Natural killer cell (primary cell): ENCODE measurements around the gene DNAI2. TPM values are rescaled to one million over a fixed set of nuclear protein-coding genes. Genes with fewer than 3 reads are reported as not detected.

Experiments
- ATAC-seq, 3 donors: fragments of 150-1000 bp in 2 of 3; fragments of 200-7000 bp in 1 of 3; cut with Tn5 transposase; 1 replicate in 1 of 3; 2 replicates in 2 of 3; pipeline ENCODE4 v1.10.0; 2021; ENCODE audit warnings: mild to moderate bottlenecking in 2 of 3, moderate library complexity in 2 of 3
- DNase-seq, 2 donors: peaks; one replicate each; pipeline versions ENCODE4 v3.0.0 to v3.0.0-alpha.2; 2013 to 2021; ENCODE audit warnings: mixed read lengths in 1 of 2
- H3K27ac ChIP-seq: one replicate; pipeline ENCODE4 v1.5.1; 2013; ENCODE audit warnings: mild to moderate bottlenecking, low read length
- H3K27me3 ChIP-seq: one replicate; pipeline ENCODE4 v1.6.1; 2013; ENCODE audit warnings: low read length; ENCODE audit not compliant: control insufficient read depth, insufficient read depth
- H3K36me3 ChIP-seq: one replicate; pipeline ENCODE4 v1.6.1; 2013; ENCODE audit warnings: low read length; ENCODE audit not compliant: control insufficient read depth, insufficient read depth
- H3K4me1 ChIP-seq: one replicate; pipeline ENCODE4 v1.6.1; 2013; ENCODE audit warnings: low read length; ENCODE audit not compliant: control insufficient read depth, insufficient read depth
- H3K4me3 ChIP-seq: one replicate; pipeline ENCODE4 v1.5.1; 2013; ENCODE audit warnings: low read length
- H3K9me3 ChIP-seq: one replicate; pipeline ENCODE4 v1.6.1; 2013; ENCODE audit warnings: low read length; ENCODE audit not compliant: control insufficient read depth, insufficient read depth
- H3K27ac Mint-ChIP-seq, 2 donors: one replicate each; pipeline ENCODE4 v1.8.0; 2022; ENCODE audit warnings: mild to moderate bottlenecking in 2 of 2, mixed read lengths in 2 of 2, moderate library complexity in 1 of 2
- H3K27me3 Mint-ChIP-seq, 2 donors: one replicate each; pipeline ENCODE4 v1.8.0; 2022; ENCODE audit warnings: low read depth in 2 of 2, mixed read lengths in 2 of 2
- H3K36me3 Mint-ChIP-seq: one replicate; pipeline ENCODE4 v1.8.0; 2022; ENCODE audit warnings: mixed read lengths
- H3K4me1 Mint-ChIP-seq, 2 donors: one replicate each; pipeline ENCODE4 v1.8.0; 2022; ENCODE audit warnings: mixed read lengths in 2 of 2
- H3K4me3 Mint-ChIP-seq: one replicate; pipeline ENCODE4 v1.8.0; 2022; ENCODE audit warnings: mild to moderate bottlenecking, moderate library complexity, mixed read lengths
- H3K9me3 Mint-ChIP-seq, 2 donors: one replicate each; pipeline ENCODE4 v1.8.0; 2022; ENCODE audit warnings: mixed read lengths in 2 of 2
- CTCF ChIP-seq: fragments of 200-600 bp; IDR thresholded peaks from one replicate; pipeline ENCODE4 v1.8.0; 2022; ENCODE audit warnings: antibody characterized with exemption
- WGBS: methylation state at CpG from one replicate; pipeline ENCODE4 v1.1.7; 2013; ENCODE audit warnings: missing lambda C conversion rate; ENCODE audit not compliant: insufficient coverage; 5-methylcytosine and 5-hydroxymethylcytosine counted together
- intact Hi-C: fragments of 100-400 bp; cut with micrococcal nuclease; formaldehyde crosslinking; loops from one replicate; pipeline ENCODE4 v1.14.2; 2022
- total RNA-seq, 4 donors: library from RNA; stranded (reverse); fragments of 120-200 nt in 1 of 4; gene quantifications; one replicate each; pipeline versions ENCODE4 v1.2.3 to v1.2.4, GENCODE V29; 2013 to 2022

Gene DNAI2
- total RNA-seq, 3 donors from 2014 or later (not counting 1 experiment from before 2014, with no cell fraction given) = 0.35 to 1.8 (median 1.2) TPM

GRCh38 chr17:74324521-74324920 lies 50.5 kb downstream of the DNAI2 start:
- no peak overlapping the region for H3K27ac Mint-ChIP-seq
- peaks cover 0 to 15% of the 10 kb centered on the region in 2 donors for H3K27me3 Mint-ChIP-seq
- ATAC-seq (no peak), DNase-seq (no peak)
- H3K4me1 Mint-ChIP-seq = peaks cover 11 to 18% of the 10 kb centered on the region in 2 donors
- no peaks in the 10 kb centered on the region for H3K9me3 ChIP-seq
- peak overlapping the region; percentile 28 for H3K4me3 Mint-ChIP-seq
- H3K27ac ChIP-seq = no peak overlapping the region
- no peak overlapping the region for H3K4me3 ChIP-seq
- peaks cover 15% of the 10 kb centered on the region for H3K27me3 ChIP-seq
- no peaks in the 10 kb centered on the region for H3K36me3 ChIP-seq
- H3K9me3 Mint-ChIP-seq = no peaks in the 10 kb centered on the region
- 88% methylated on average over 4 of the region's 6 CpGs for WGBS
- intact Hi-C loops = no loop called here
- peaks cover 28% of the 10 kb centered on the region for H3K4me1 ChIP-seq
- no peaks in the 10 kb centered on the region for H3K36me3 Mint-ChIP-seq
- TF ChIP-seq CTCF = no peak

- peak overlapping the region; percentile 68 for H3K4me3 Mint-ChIP-seq
- no peaks in the 10 kb centered on the region for H3K9me3 Mint-ChIP-seq
- no peak overlapping the region for H3K27ac Mint-ChIP-seq
- peaks cover 14 to 22% of the 10 kb centered on the region in 2 donors for H3K4me1 Mint-ChIP-seq
- no peak for TF ChIP-seq CTCF
- peaks cover 15% of the 10 kb centered on the region for H3K27me3 ChIP-seq
- WGBS = 39% methylated on average over 11 of the region's 11 CpGs
- peaks cover 0 to 15% of the 10 kb centered on the region in 2 donors for H3K27me3 Mint-ChIP-seq
- DNase-seq (peak in 1 of 2 donors; percentile 33), ATAC-seq (peak; percentile 13 to 23 (median 15))
- peaks cover 34% of the 10 kb centered on the region for H3K4me1 ChIP-seq
- H3K36me3 Mint-ChIP-seq = no peaks in the 10 kb centered on the region
- intact Hi-C loops = no loop called here
- H3K36me3 ChIP-seq = no peaks in the 10 kb centered on the region
- no peak overlapping the region for H3K4me3 ChIP-seq
- H3K9me3 ChIP-seq = no peaks in the 10 kb centered on the region
- H3K27ac ChIP-seq = no peak overlapping the region
These were observed 51.3 kb downstream of the DNAI2 start for GRCh38 chr17:74325376-74325742.

- ATAC-seq (peak; percentile 85 to 95 (median 95)), DNase-seq (peak; percentile 53 to 76)
- Mint-ChIP-seq H3K27me3 (peaks cover 0 to 15% of the 10 kb centered on the region in 2 donors), H3K4me3 (peak within 1 kb of the TSS; percentile 68), H3K4me1 (peaks cover 14 to 25% of the 10 kb centered on the region in 2 donors), H3K36me3 (no peaks in the 10 kb centered on the region), H3K27ac (peak within 1 kb of the TSS in 1 of 2 donors; percentile 53), H3K9me3 (no peaks in the 10 kb centered on the region)
- no peak for TF ChIP-seq CTCF
- Histone ChIP-seq H3K27ac (no peak within 1 kb of the TSS), H3K9me3 (no peaks in the 10 kb centered on the region), H3K4me3 (peak within 1 kb of the TSS; percentile 19), H3K4me1 (peaks cover 34% of the 10 kb centered on the region), H3K27me3 (peaks cover 15% of the 10 kb centered on the region), H3K36me3 (no peaks in the 10 kb centered on the region)
- WGBS = 1% methylated on average over 73 of the region's 73 CpGs
- intact Hi-C loops = no loop called here
These were observed 51.8 kb downstream of the DNAI2 start, which contains the start of gene KIF19 for GRCh38 chr17:74325743-74326379. KIF19 (plus strand) TSS chr17:74326226; CDS start chr17:74326350, 124 bp downstream.

- ATAC-seq (no peak), DNase-seq (no peak)
- Histone ChIP-seq H3K9me3 (no peaks in the 10 kb centered on the region), H3K4me3 (peak overlapping the region; percentile 19), H3K27me3 (peaks cover 15% of the 10 kb centered on the region), H3K4me1 (peaks cover 34% of the 10 kb centered on the region), H3K36me3 (no peaks in the 10 kb centered on the region), H3K27ac (no peak overlapping the region)
- H3K4me1 Mint-ChIP-seq = peaks cover 14 to 25% of the 10 kb centered on the region in 2 donors
- no peaks in the 10 kb centered on the region for H3K9me3 Mint-ChIP-seq
- peaks cover 0 to 15% of the 10 kb centered on the region in 2 donors for H3K27me3 Mint-ChIP-seq
- H3K36me3 Mint-ChIP-seq = no peaks in the 10 kb centered on the region
- peak overlapping the region; percentile 64 for H3K4me3 Mint-ChIP-seq
- WGBS = 40% methylated on average over 10 of the region's 10 CpGs
- intact Hi-C loops = no loop called here
- no peak for TF ChIP-seq CTCF
- H3K27ac Mint-ChIP-seq = peak overlapping the region in 1 of 2 donors; percentile 53
These were observed 52.5 kb downstream of the DNAI2 start for GRCh38 chr17:74326506-74326905.
